H9 (cell line): ENCODE measurements around the gene BTG4. TPM values are rescaled to one million over a fixed set of nuclear protein-coding genes. Genes with fewer than 3 reads are reported as not detected.

Source experiments
- DNase-seq: peaks from one replicate; pipeline ENCODE4 v3.0.0-alpha.2; 2017
- H2AFZ ChIP-seq: one replicate; pipeline ENCODE4 v1.6.1; 2013; ENCODE audit warnings: mild to moderate bottlenecking, low read length, control low read depth, moderate library complexity
- H2AK5ac ChIP-seq: 2 replicates; pipeline ENCODE4 v1.6.1; 2013; ENCODE audit warnings: low read length, control low read depth, mixed read lengths; ENCODE audit not compliant: insufficient read length
- H2BK120ac ChIP-seq: one replicate; pipeline ENCODE4 v1.6.1; 2013; ENCODE audit warnings: low read depth, mild to moderate bottlenecking, low read length, control low read depth, inconsistent platforms; ENCODE audit not compliant: poor library complexity, severe bottlenecking
- H2BK12ac ChIP-seq: 2 replicates; pipeline ENCODE4 v1.6.1; 2013; ENCODE audit warnings: low read length, control low read depth, mixed read lengths, low read depth; ENCODE audit not compliant: insufficient read length
- H2BK15ac ChIP-seq: 2 replicates; pipeline ENCODE4 v1.6.1; 2013; ENCODE audit warnings: low read depth, low read length, control low read depth
- H2BK20ac ChIP-seq: one replicate; pipeline ENCODE4 v1.6.1; 2013; ENCODE audit warnings: low read depth, mild to moderate bottlenecking, low read length, control low read depth, inconsistent platforms; ENCODE audit not compliant: poor library complexity, severe bottlenecking
- H2BK5ac ChIP-seq: 2 replicates; pipeline ENCODE4 v1.6.1; 2013; ENCODE audit warnings: low read length, control low read depth, mixed read lengths; ENCODE audit not compliant: insufficient read length
- H3K14ac ChIP-seq: 2 replicates; pipeline ENCODE4 v1.6.1; 2013; ENCODE audit warnings: low read length, control low read depth; ENCODE audit not compliant: insufficient read depth
- H3K18ac ChIP-seq: 2 replicates; pipeline ENCODE4 v1.6.1; 2013; ENCODE audit warnings: low read depth, mild to moderate bottlenecking, mixed read lengths, low read length, control low read depth; ENCODE audit not compliant: insufficient read length
- H3K23ac ChIP-seq: 2 replicates; pipeline ENCODE4 v1.6.1; 2013; ENCODE audit warnings: low read length, control low read depth, mixed read lengths, low read depth; ENCODE audit not compliant: insufficient read length
- H3K23me2 ChIP-seq: 2 replicates; pipeline ENCODE4 v1.6.1; 2013; ENCODE audit warnings: low read depth, mild to moderate bottlenecking, mixed read lengths, low read length, control low read depth; ENCODE audit not compliant: insufficient read length, poor library complexity, severe bottlenecking
- H3K27ac ChIP-seq: 2 replicates; pipeline ENCODE4 v1.5.1; 2013; ENCODE audit warnings: low read length, control low read depth, mixed read lengths, low read depth; ENCODE audit not compliant: insufficient read length
- H3K27me3 ChIP-seq: 2 replicates; pipeline ENCODE4 v1.6.1; 2013; ENCODE audit warnings: low read length, control low read depth, inconsistent platforms; ENCODE audit not compliant: insufficient read depth
- H3K4ac ChIP-seq: 2 replicates; pipeline ENCODE4 v1.6.1; 2013; ENCODE audit warnings: low read depth, mild to moderate bottlenecking, control low read depth, inconsistent platforms, low read length, moderate library complexity
- H3K4me1 ChIP-seq: 2 replicates; pipeline ENCODE4 v1.6.1; 2013; ENCODE audit warnings: low read length, control low read depth, inconsistent platforms; ENCODE audit not compliant: insufficient read depth
- H3K4me2 ChIP-seq: 2 replicates; pipeline ENCODE4 v1.6.1; 2013; ENCODE audit warnings: low read length, control low read depth, mixed read lengths; ENCODE audit not compliant: insufficient read length, insufficient read depth
- H3K56ac ChIP-seq: 2 replicates; pipeline ENCODE4 v1.6.1; 2013; ENCODE audit warnings: low read depth, mild to moderate bottlenecking, mixed read lengths, low read length, control low read depth; ENCODE audit not compliant: insufficient read length
- H3K79me1 ChIP-seq: 2 replicates; pipeline ENCODE4 v1.6.1; 2013; ENCODE audit warnings: low read depth, mild to moderate bottlenecking, moderate library complexity, low read length, control low read depth, inconsistent platforms; ENCODE audit not compliant: insufficient read depth, poor library complexity, severe bottlenecking
- H3K79me2 ChIP-seq: 2 replicates; pipeline ENCODE4 v1.6.1; 2013; ENCODE audit warnings: low read length, control low read depth, inconsistent platforms; ENCODE audit not compliant: insufficient read depth
- H3K9ac ChIP-seq: 2 replicates; pipeline ENCODE4 v1.6.1; 2013; ENCODE audit warnings: low read length, control low read depth, mixed read lengths; ENCODE audit not compliant: insufficient read length; ENCODE audit errors: extremely low read depth
- H3K9me3 ChIP-seq: one replicate; pipeline ENCODE4 v1.6.1; 2013; ENCODE audit warnings: low read depth, low read length, inconsistent platforms; ENCODE audit not compliant: control insufficient read depth
- H3T11ph ChIP-seq: one replicate; pipeline ENCODE4 v1.6.1; 2013; ENCODE audit warnings: mild to moderate bottlenecking, low read length, control low read depth, inconsistent platforms
- H4K20me1 ChIP-seq: one replicate; pipeline ENCODE4 v1.6.1; 2013; ENCODE audit not compliant: control insufficient read depth, insufficient read length, insufficient read depth
- H4K5ac ChIP-seq: 2 replicates; pipeline ENCODE4 v1.6.1; 2013; ENCODE audit warnings: low read depth, mild to moderate bottlenecking, mixed read lengths, low read length, control low read depth; ENCODE audit not compliant: insufficient read length
- H4K8ac ChIP-seq: replicated peaks from 2 replicates; pipeline ENCODE4 v1.6.1; 2013; ENCODE audit warnings: low read length, control low read depth, mixed read lengths, low read depth; ENCODE audit not compliant: insufficient read length
- H4K91ac ChIP-seq: 2 replicates; pipeline ENCODE4 v1.6.1; 2013; ENCODE audit warnings: low read depth, mild to moderate bottlenecking, moderate library complexity, mixed read lengths, low read length, control low read depth; ENCODE audit not compliant: insufficient read length
- H3K27ac Mint-ChIP-seq, 3 experiments: 2 replicates in 2 of 3; 3 replicates in 1 of 3; pipeline ENCODE4 v1.8.0; 2020 to 2021; ENCODE audit warnings: mixed read lengths in 3 of 3, mild to moderate bottlenecking in 1 of 3, moderate library complexity in 1 of 3
- H3K27me3 Mint-ChIP-seq: 2 replicates; pipeline ENCODE4 v1.8.0; 2021; ENCODE audit warnings: low read depth, mild to moderate bottlenecking, moderate library complexity, mixed read lengths
- H3K36me3 Mint-ChIP-seq, 3 experiments: 2 replicates in 2 of 3; 3 replicates in 1 of 3; pipeline ENCODE4 v1.8.0; 2020 to 2021; ENCODE audit warnings: low read depth in 3 of 3, mixed read lengths in 3 of 3; ENCODE audit not compliant: insufficient read depth in 1 of 3
- H3K4me1 Mint-ChIP-seq, 2 experiments: 2 replicates each; pipeline ENCODE4 v1.8.0; 2020; ENCODE audit warnings: mixed read lengths in 2 of 2
- H3K4me3 Mint-ChIP-seq, 2 experiments: 2 replicates in 1 of 2; 3 replicates in 1 of 2; pipeline ENCODE4 v1.8.0; 2020 to 2021; ENCODE audit warnings: mild to moderate bottlenecking in 2 of 2, mixed read lengths in 2 of 2, moderate library complexity in 1 of 2
- H3K9me3 Mint-ChIP-seq, 2 experiments: 2 replicates in 1 of 2; 3 replicates in 1 of 2; pipeline ENCODE4 v1.8.0; 2020; ENCODE audit warnings: mild to moderate bottlenecking in 2 of 2, mixed read lengths in 2 of 2, moderate library complexity in 1 of 2
- WGBS: extraction: QIAGEN DNeasy Blood & Tissue Kit; methylation state at CpG from one replicate; pipeline ENCODE4 v1.1.7; 2013; ENCODE audit warnings: missing lambda C conversion rate, low lambda C conversion rate, mixed read lengths; ENCODE audit not compliant: insufficient read length; ENCODE audit errors: extremely low coverage; 5-methylcytosine and 5-hydroxymethylcytosine counted together
- total RNA-seq: library from RNA; stranded (reverse); gene quantifications from 2 replicates; pipeline ENCODE4 v1.2.1, GENCODE V29; 2021
- TF ChIP-seq, protein P1 (sequence below): fragments of 200-600 bp; sonication (generic); conservative IDR thresholded peaks from 3 replicates; pipeline ENCODE4 v1.8.0; 2021; ENCODE audit warnings: antibody characterized with exemption, mild to moderate bottlenecking

Gene BTG4
- total RNA-seq, 1 experiment from 2014 or later = not detected

DNA sequence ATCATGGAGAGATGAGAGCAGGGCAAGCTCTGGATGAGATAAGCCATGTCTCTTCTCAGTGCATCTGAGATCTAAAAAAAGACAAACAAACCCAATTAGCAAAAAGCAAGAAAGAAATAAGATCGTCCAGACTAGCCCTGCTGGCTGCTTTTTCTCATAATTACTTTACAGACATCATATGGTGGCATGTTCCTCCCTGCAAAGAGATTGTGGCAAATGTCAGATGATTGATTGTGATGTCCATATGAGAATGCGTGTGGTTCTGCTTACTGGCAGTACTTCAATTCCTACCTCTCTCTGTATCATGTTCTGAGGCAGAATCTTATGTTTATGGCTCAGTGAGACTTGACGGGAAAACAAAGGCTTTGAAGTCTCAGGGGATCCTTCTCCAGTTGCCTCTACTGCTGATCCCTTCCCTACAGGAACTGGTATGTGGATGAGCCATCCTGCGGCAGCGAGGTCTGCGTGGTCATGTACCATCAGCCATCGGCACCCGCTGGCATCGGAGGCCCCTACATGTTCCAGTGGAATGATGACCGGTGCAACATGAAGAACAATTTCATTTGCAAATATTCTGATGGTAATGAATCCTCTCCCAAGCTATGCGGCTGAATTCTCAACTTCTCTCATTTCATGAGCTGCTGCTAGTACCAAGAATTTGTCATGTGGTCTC lies 37.1 kb upstream of the BTG4 start:
- H3K4me3 Mint-ChIP-seq = no peak overlapping the region
- H3K27me3 Mint-ChIP-seq = peaks cover 11% of the 10 kb centered on the region

More for the DNA sequence above, 37.1 kb upstream of the BTG4 start:
- Histone ChIP-seq H4K5ac (no peak overlapping the region), H3K9me3 (no peaks in the 10 kb centered on the region), H3K9ac (no peak overlapping the region), H4K91ac (no peak overlapping the region), H3K79me2 (no peaks in the 10 kb centered on the region), H3K27ac (no peak overlapping the region), H3T11ph (no peak overlapping the region), H3K56ac (no peak overlapping the region), H2BK5ac (no peak overlapping the region), H3K18ac (no peak overlapping the region), H2BK15ac (no peak overlapping the region), H3K23ac (no peak overlapping the region), H2AFZ (no peak overlapping the region), H2BK20ac (no peak overlapping the region), H3K27me3 (no peaks in the 10 kb centered on the region), H3K4ac (no peak overlapping the region), H2BK12ac (no peak overlapping the region), H2AK5ac (no peak overlapping the region), H3K79me1 (no peaks in the 10 kb centered on the region), H3K23me2 (no peaks in the 10 kb centered on the region), H4K8ac (no peak overlapping the region), H3K14ac (no peak overlapping the region), H3K4me1 (peaks cover 5% of the 10 kb centered on the region; the same call in 1 of the 2 replicates), H4K20me1 (no peaks in the 10 kb centered on the region), H3K4me2 (no peak overlapping the region), H2BK120ac (no peak overlapping the region)
- H3K4me1 Mint-ChIP-seq = peaks cover 18 to 20% of the 10 kb centered on the region in 2 experiments
- no peak for DNase-seq
- H3K9me3 Mint-ChIP-seq = no peaks in the 10 kb centered on the region
- H3K36me3 Mint-ChIP-seq = no peaks in the 10 kb centered on the region
- no peak overlapping the region for H3K27ac Mint-ChIP-seq
- TF ChIP-seq, protein P1, sequence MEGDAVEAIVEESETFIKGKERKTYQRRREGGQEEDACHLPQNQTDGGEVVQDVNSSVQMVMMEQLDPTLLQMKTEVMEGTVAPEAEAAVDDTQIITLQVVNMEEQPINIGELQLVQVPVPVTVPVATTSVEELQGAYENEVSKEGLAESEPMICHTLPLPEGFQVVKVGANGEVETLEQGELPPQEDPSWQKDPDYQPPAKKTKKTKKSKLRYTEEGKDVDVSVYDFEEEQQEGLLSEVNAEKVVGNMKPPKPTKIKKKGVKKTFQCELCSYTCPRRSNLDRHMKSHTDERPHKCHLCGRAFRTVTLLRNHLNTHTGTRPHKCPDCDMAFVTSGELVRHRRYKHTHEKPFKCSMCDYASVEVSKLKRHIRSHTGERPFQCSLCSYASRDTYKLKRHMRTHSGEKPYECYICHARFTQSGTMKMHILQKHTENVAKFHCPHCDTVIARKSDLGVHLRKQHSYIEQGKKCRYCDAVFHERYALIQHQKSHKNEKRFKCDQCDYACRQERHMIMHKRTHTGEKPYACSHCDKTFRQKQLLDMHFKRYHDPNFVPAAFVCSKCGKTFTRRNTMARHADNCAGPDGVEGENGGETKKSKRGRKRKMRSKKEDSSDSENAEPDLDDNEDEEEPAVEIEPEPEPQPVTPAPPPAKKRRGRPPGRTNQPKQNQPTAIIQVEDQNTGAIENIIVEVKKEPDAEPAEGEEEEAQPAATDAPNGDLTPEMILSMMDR = no peak
- no CpG with 5 or more reads among the region's 11 CpGs for WGBS
